Posterior vena cava (tissue), 2 donors: Measurements from ENCODE around the gene IRX4. TPM values are rescaled to one million over a fixed set of nuclear protein-coding genes. Genes with fewer than 3 reads are reported as not detected.

Source experiments
- DNase-seq: peaks from one replicate; pipeline ENCODE4 v3.0.0-alpha.2; 2020; ENCODE audit warnings: low spot score
- intact Hi-C, 2 donors: fragments of 100-400 bp; cut with DNase I; formaldehyde crosslinking; loops; one replicate each; pipeline versions ENCODE4 v1.14.1 to v1.14.2; 2022 to 2023
- total RNA-seq, 2 donors: library from RNA; stranded (reverse); fragmentation: NEBNext Ultra II Directional; extraction: Animal tissue kit (Norgen Biotek cat#: 25700); gene quantifications; one replicate each; pipeline ENCODE4 v1.2.1, GENCODE V29; 2021
- donor health status: DM: yes; HTN: yes; CAD: no.
- donor health status: DM: yes; HTN: yes; CAD: no.

IRX4 gene
- total RNA-seq, 2 donors from 2014 or later, result not detected

DNA sequence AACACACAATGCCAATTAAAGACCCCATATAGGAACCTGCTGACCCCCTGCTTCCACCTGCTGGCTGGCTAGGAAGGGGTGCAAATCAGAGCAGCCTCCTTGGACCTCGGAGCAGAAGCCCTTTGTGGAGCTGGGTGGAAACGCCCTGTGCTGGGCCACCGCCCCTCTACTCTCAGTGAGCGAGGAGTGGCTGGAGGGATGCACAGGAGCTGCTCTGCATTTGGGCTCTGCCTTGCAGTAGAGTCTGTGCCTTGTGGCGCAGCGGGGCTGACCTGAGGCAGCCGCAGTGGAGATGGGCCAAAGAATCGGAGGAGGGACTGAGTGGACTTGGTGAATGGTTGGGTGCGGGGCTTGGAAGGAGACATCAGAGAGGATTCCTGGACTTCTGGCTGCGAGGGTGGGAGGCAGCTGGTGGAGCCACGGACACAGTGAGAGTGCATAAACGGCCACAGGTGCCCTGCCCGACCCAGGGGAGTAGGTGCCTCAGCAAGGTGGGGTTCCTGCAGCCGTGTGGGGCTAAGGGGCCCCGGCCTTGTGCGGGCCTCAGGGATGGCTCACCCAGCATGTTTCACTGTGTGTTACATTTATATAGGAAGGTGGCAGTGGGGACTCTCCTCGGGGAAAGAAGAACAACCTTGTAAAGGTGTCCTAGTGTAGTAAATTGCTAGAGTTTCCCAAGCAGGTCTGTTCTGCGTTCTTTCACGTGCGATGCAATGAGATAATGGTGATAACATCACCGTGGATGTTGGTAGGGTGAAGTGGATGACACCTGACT is 14.1 kb upstream of the IRX4 start:
- intact Hi-C loops, result no loop called here
- DNase-seq, result no peak

DNA sequence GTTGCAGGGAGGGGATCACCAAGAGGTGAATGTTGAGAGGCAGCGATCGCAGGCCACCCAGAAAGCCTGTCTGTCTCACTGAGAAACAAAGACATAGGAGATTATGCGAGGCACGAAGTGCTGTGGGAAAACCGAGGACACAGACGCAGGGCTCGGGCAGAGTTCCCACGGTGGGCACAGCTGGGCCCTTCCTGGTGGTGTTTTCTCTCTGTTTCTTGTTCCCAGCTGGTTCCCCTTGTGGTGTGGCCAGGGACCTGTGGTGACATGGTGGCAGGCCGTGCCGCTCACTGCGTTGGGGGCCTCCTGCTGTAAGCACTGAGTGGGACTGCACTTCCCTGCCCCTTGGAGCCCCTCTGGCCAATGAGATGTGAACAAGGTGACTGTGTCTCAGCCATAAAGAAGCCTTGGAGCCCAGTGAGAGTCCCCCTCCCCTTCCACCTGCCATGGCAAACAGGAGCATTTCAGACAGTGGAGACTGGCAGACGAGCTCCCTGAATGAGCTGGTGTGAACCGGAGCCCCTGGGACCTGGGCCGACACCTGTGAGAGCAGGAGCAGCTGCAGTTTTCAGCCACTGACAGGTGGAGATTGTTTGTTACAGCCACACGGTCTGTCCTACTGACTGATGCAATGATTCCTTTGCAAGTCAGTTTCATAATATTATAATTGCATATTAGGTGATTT is 13.2 kb upstream of the IRX4 start:
- no peak for DNase-seq
- intact Hi-C loops, result no loop called here

DNA sequence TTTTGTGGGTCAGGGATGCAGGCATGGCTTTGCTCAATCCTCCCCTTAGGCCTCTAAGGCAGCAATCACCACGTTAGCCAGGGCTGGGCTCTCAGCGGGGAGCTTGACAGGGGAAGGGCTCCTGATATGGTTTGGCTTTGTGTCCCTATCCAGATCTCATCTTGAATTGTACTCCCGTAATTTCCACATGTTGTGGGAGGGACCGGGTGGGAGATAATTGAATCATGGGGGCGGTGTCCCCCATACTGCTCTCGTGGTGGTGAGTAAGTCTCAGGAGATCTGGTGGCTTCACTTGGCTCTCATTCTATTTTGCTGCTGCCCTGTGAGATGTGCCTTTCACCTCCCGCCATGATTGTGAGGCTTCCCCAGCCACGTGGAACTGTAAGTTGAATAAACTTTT is 11.5 kb upstream of the IRX4 start:
- DNase-seq, result no peak
- intact Hi-C loops, result no loop called here

DNA sequence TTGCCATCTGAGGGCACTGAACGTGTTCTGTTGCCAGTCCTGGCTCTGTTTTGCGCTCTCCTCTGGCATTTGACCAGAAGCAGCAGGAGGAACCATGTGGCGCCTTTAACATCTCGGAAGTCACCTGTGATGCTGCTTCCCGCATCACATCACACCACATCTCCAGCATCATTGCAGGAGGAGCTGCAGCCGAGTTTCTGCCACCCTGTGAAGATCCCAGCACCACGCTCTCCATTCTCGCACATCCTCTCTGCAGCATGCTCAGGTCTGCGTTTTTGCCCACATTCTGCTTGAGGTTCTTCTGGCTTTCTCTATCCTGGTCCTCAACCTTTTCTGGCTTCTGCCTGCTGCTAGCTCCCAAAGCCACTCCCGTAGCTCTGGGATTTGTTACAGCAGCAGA is 11.0 kb upstream of the IRX4 start:
- intact Hi-C loops, result no loop called here
- DNase-seq, result no peak

DNA sequence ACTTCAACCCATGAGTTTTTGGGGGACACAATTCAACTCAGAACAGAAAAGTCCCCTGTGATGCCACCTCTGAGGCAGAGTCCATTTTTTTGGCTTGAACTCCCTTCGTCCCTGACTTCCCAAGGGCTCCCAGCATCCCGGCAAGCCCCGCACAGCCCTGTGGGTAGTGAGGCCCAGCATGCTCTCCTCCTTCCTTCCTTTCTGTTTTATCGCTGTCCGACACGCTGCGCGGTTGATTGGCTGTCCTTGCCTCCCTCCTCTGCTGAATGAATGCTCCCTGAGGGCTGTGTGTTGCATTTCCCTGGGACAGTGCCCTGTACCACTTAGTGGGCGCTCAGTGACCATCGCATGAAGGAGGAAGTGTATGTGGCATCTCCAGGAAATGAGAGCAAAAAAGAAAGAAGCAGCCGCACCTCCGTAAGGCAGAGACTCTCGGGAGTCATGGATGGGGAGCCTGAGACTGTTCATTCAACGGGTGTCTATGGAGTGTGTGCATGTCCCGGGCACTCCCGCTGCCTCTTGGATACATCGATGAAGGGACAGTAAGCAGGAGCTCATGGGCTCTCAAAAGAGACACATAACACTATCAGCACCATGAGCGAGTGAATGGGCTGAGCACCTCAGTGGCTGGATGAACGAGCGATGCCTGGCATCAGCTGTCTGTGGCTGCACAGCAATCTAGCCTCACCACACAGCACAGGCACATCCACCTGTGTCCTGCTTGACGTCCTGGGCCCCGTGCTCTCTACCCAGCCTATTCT is 10.1 kb upstream of the IRX4 start:
- no peak for DNase-seq
- intact Hi-C loops, result no loop called here

DNA sequence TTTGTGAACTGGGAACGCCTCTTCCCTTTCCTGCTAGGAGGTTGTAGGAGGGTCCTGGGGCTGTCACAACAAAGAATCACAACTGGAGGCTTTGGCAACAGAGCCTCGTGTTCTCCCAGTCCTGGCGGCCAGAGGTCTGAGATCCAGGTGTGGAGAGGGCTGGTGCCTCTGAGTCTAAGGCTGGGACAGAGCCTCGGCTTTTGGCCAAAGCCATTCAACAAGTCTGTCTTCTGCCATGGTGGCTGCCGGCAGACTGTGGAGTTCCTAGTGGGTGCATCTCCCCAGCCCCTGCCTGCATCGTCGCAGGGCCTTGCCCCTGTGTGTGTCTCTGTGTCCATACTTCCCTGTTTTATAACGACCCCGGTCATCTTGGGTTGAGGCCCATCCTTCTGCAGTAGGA is 9.5 kb upstream of the IRX4 start:
- intact Hi-C loops, result no loop called here
- DNase-seq, result no peak

DNA sequence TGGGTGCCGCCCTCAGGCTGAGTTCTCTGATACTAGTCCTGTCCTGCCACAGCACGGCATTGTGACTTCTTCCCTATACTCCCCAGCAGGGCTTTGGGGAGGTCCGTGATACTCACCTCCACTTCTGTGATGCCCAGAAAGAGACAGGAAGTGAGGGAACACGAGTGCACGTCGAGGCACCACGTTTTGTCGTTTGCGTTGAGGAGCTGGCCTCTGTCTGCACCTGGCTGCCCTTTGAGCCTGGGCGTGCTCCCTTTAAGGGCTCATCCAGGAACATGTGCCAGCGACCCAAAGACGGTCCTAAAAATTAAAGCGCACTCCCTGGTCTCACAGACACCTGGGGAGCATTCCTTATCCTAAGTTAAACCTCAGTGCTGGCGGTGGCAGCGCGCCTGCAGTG is 8.7 kb upstream of the IRX4 start:
- intact Hi-C loops, result no loop called here
- DNase-seq, result no peak

DNA sequence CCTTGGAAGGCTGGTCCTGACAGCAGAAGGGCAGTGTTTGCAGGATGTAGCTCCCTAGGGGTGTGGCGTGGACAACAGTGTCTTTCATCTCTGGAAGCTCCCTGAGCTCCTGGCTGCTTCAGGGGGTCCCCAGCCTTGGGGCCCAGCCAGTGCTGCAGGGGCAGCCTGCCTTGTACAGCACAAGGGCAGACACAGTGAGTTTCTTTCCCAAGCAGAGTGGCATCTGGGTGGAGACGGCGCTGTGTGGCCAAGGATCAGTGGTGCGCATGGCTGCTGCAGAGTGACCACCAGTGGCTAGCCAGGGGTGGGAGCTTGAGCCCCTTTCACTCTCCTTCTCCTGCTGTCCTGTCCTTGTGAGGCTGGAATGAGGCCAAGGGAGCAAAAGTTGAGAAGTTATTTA is 7.6 kb upstream of the IRX4 start:
- intact Hi-C loops, result no loop called here
- no peak for DNase-seq

DNA sequence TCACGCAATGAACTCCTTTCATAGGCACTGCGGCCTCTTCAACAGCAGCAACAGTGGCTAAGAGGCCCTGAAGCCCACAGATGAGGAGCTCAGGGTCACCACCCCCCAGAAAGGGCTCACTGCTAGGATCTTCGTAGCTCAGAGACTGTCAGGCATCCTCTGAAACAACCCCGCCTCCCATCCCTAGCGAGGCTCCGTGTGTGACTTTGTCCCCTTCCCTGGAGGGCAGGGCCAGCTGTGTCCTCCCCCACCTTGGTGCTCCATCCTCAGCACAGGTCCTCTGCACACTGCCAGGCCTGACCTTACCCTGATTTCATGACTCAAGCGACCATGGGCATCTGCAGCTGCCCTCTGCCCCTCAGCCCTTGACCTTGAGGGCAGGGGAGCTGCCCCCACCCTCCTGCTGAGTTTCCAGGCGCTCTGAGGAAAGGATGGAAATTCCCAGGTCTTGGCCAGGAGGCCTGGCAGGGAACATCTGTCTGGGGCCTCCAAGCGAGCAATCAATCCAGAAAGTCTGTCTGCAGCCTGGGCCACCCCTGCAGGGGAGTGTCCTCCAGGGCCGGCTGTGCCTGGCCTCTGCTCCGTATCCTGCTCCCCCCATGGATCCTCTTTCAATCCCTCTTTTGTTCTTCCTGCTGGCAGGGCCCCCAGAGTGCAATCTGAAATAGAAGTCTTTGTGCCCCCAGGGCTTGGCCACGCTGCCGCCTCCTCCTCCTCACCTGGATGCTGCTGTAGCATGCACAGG is 6.8 kb upstream of the IRX4 start:
- no peak for DNase-seq
- intact Hi-C loops, result no loop called here

DNA sequence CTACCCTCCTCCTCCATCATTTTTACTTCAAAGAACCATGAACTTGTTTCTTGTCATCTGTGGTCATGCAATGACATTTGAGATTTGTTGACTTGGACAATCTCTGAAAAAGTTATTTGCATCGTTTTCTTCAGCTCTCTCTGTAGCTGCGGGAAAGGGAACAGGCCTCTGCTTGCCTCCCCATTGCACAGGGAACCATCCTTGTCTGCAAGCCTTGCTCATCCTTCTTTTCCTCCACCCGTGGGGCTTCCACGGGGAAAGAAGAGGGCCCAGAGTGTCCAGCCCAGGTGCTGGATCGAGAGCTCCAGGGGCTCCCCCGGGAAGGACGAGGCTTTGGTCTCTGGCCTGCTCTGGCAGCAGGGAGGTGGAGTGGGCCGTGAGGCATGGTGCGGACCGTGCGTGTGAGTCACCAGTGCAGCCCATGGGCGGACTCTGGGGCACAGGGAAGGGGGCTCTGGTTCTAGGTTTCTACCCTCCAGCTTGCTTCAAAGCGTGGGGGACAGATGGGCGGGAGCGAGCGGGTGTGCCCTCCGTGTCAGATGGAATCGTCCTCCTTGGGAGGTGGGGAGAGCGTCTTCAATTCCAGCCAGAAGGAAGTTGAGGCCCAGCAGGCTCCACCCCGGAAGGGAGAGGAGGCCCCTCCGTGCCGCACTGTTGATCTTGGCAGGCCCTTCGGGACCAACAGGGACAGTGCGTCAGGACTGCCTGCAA is 6.0 kb upstream of the IRX4 start:
- intact Hi-C loops, result no loop called here

DNA sequence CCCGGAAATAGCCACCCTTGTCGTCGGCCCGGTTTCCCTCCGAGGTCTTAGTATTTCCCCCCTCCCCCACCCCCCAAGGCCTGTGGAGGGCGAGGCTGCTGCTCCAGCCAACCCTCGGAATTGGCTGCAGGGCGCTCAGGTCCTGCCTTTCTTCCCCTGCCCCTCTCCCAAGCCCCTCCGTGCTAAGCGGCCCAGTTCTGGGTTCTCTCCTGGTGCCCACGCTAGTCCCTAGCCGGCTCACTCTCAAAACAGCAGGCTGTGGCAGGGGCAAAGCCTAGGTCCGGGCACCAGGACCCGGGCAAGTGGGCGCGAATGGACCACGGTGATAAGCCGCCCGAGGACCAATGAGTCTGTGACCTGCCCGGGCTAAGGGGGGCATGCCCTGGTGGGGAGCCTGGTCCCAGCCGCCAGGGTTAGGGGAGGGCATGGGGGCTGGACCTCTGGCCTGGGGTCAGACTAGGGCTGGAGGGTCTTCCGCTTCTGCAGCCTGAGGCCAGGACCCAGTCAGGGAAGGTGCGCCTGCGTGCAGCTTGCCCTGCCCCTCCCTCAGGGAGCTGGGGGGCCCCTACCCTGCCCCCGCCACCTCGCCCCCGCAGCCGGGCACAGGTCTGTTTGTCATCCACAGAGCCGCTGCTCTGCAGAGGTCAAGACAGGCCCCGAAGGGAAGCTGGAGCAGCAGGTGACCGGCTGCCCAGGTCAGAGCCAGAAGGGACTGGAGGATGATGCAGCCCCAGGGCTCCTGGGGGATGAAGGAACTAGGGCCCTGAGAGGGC is 5.0 kb upstream of the IRX4 start:
- intact Hi-C loops, result no loop called here
- no peak for DNase-seq

More for the DNA sequence above, 6.0 kb upstream of the IRX4 start:
- DNase-seq, result no peak

DNA sequence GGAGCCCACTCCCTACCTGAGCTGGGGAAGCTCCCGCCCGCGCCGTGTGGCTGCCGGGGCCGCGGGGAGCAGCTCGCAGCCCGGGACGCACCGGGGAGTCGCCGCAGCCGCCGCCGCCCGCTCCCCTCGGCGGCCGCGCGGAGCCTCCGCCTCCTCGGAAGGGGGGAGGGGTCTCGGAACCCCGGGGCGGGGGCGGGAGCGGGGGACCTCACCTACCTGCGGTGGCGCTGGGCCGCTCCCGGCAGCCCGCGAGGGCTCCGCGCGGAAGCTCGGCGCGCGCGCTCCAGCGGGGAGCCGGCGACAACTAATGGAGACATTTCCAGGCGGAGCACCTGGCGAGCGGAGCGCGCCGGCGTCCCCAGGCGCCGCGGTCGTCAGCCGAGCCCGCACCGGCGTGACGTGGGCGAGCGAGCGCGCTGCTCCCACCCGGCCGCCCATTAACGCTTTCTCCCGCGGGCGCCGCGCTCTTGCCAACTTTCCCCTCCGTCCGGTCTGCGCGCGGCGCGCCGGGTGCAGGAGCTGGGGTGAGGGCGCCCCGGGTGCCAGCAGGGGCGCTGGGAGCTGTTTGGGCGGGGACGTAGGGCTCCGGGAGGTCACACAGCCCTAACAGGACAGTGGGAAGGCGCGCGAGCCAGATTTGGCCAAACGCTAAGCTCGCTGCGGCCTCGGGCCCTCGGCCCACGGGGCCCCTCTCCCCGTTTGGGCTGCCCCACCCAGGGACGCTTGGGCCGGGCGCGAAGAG is 4.3 kb upstream of the IRX4 start:
- DNase-seq, result no peak
- intact Hi-C loops, result no loop called here

DNA sequence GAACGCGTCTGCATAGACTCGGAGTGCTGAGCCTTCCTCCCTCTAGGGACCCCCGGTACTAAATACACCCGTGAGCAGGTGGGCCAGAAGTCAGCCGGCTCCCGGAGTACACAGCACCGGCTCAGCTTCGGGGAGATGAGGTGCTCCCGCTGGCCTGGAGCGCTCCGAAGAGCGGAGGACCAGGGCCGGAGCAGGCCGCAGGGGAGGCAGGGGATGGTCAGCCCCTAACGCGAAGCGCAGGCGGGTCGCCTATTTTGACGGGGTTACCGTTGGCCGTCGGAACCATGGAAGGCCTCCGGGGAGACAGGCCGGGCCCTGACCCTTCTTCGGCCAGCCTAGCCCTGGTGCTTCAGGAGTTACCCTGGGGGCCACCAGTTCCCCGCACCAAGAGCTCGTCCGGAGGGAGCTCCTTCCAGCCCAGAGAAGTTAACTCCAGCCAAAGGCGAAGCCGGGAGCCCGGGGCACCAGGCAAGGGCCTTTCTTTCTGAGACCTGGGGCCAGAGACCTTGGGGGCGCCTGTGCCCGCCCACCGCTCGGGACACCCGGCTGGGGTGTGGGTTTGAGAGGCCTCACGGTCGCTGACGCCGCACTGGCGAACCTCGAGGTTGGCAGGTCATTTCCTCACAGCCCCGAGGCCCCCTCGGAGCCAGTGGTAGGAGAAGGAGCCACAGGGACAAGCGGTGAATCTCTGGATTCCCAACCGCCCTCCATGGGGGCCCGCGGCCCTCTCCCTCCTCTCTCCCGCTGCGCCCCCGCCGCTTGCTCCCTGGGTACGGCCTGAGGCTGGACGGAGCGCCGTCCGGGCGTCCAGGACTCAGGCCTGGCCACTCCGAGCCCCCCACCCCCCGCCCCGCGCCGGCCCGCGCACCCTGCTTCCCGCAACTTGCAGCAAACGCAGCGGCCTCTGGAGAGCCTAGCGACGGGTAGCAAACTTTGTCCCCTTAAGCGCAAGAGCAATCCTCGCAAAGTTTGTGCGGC is 3.4 kb upstream of the IRX4 start:
- intact Hi-C loops, result no loop called here
- DNase-seq, result no peak

DNA sequence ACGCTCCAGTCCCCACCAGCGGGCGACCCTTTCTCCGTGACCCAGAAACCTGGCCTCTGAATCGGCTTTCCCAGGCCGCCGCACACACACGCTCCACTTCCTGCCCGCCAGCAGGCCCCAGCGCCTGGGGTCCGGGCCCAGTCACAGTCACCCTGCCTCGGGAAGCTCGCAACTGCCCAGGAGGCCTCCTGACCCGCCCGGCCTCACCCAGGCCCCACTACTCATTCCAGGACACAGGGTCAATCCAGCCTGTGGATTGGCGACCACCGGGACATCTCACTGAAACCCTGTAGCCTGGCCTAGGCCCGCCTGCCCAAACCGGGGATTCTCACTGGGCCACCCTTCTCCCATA is 2.7 kb upstream of the IRX4 start:
- DNase-seq, result no peak
- intact Hi-C loops, result no loop called here

DNA sequence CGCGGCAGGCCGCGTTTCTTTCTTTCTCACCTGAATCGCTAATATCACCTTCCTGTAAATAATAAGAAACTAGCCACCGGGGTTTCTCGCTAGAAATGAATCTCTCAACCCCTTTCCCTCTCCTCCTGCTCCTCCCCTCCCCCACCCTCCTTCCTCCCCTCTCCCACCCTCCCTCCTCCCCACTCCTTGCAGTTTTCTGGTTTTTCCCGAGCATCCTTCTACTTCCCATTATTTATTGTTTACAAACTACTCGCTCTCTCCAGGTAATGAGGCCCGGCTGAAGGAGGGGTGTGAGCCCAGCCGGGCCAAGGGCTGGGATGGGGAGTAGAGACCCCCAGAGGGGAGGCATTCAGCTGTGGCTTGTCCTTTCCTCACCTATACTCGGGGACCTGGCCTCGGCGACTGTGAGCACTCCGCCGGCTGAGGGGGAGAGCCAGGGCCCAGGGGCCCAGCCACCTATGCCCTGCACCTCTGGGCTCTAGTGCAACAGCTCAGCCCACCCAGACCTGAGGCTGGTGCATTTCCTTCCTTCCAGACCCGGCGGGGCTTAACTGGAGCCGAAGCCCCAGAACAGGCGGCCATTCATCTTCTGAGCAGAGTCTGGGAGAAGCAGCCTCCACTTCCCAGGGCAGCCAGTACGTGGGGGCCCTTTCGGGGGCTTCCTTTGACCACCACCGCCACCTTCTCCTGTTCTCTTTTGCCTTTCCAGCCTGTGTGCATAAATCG is 2.1 kb upstream of the IRX4 start:
- DNase-seq, result no peak
- intact Hi-C loops, result no loop called here
